K562 (cell line): ENCODE data around the gene CD2.

Source experiments
- POLR2A ChIP-seq: fragments of 450-650 bp; conservative IDR thresholded peaks from 2 replicates; pipeline ENCODE4 v1.6.1; 2016
- RAD21 ChIP-seq, 2 experiments: fragments of 250-450 bp in 1 of 2; fragments of 450-650 bp in 1 of 2; sonication (Bioruptor Pico) in 1 of 2; formaldehyde crosslinking in 1 of 2; IDR thresholded peaks in 1 of 2; conservative IDR thresholded peaks in 1 of 2; 2 replicates each; pipeline versions ENCODE4 v1.4.0 to v1.8.0; 2020 to 2022; ENCODE audit warnings: mild to moderate bottlenecking in 2 of 2, moderate library complexity in 1 of 2
- SMARCE1 ChIP-seq: fragments of 450-650 bp; IDR thresholded peaks from 2 replicates; pipeline ENCODE4 v1.7.1; 2016; ENCODE audit warnings: mild to moderate bottlenecking
- U2AF1 ChIP-seq: fragments of 200-400 bp; formaldehyde crosslinking; optimal IDR thresholded peaks from 2 replicates; pipeline ENCODE3; 2017; ENCODE audit warnings: mild to moderate bottlenecking, low read depth, low read length, moderate library complexity
- ZFX ChIP-seq: sonication (generic); formaldehyde crosslinking; IDR thresholded peaks from 2 replicates; pipeline ENCODE4 v1.8.0; 2022; ENCODE audit warnings: mild to moderate bottlenecking, missing genetic modification reagents, moderate library complexity
- ZNF3 ChIP-seq: fragments of 250-450 bp; sonication (Bioruptor Pico); IDR thresholded peaks from 2 replicates; pipeline ENCODE4 v1.5.0; 2021; ENCODE audit warnings: mild to moderate bottlenecking, moderate library complexity
- TF ChIP-seq, protein P1 (sequence below), 2 experiments: fragments of 250-450 bp in 1 of 2; fragments of 450-650 bp in 1 of 2; sonication (Bioruptor Pico) in 1 of 2; IDR thresholded peaks; 2 replicates each; pipeline versions ENCODE4 v1.6.1 to v1.8.0; 2016 to 2021; ENCODE audit warnings: mild to moderate bottlenecking in 2 of 2, moderate library complexity in 2 of 2, missing compliant biosample characterization in 1 of 2, missing genetic modification characterization in 1 of 2
- TF ChIP-seq, protein P2 (sequence below): sonication (generic); formaldehyde crosslinking; IDR thresholded peaks from 2 replicates; pipeline ENCODE4 v1.9.0; 2022; ENCODE audit warnings: mild to moderate bottlenecking, missing genetic modification reagents
- TF ChIP-seq, protein P3 (sequence below): fragments of 450-650 bp; conservative IDR thresholded peaks from 2 replicates; pipeline ENCODE4 v1.6.1; 2016; ENCODE audit warnings: missing genetic modification characterization, low read depth, mild to moderate bottlenecking, missing compliant biosample characterization, moderate library complexity
- TF ChIP-seq, protein P4 (sequence below), 3 experiments: IDR thresholded peaks in 2 of 3; conservative IDR thresholded peaks in 1 of 3; 2 replicates each; pipeline ENCODE4 v1.5.1; 2011 to 2012; ENCODE audit warnings: low read length in 3 of 3, mild to moderate bottlenecking in 3 of 3, control low read depth in 2 of 3, improper control_type of control experiment in 1 of 3, inconsistent platforms in 1 of 3, low read depth in 1 of 3, mixed read lengths in 1 of 3, moderate library complexity in 1 of 3; ENCODE audit not compliant: insufficient read depth in 2 of 3

DNA sequence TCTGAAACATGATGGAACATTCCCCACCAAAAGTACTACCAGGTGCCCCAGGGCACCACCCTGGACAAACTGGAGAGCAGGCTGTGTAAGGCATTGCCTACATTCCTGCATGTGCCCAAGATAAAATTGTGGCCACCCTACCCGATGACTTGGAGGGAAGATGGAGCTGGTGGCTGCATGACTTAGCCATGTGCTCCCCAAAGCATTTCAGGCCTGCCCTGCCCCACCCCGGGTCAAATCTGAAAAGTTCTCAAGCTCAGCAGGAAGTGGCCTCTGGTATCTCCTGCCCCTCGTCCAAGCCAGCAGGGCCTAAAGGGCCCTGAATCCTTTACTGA is 8.5 kb downstream of the CD2 start:
- TF ChIP-seq, protein P1, sequence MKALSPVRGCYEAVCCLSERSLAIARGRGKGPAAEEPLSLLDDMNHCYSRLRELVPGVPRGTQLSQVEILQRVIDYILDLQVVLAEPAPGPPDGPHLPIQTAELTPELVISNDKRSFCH (CRISPR knock-in tag; IDR thresholded peaks at IDR 0.05) = no peak
- TF ChIP-seq, protein P1 (tag; IDR thresholded peaks at IDR 0.05) = no peak
- TF ChIP-seq, protein P2, sequence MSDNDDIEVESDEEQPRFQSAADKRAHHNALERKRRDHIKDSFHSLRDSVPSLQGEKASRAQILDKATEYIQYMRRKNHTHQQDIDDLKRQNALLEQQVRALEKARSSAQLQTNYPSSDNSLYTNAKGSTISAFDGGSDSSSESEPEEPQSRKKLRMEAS = no peak
- TF ChIP-seq POLR2A (no peak), ZNF3 (CRISPR knock-in tag) (no peak), SMARCE1 (no peak), U2AF1 (no peak), RAD21 (CRISPR knock-in tag; conservative IDR thresholded peaks at IDR 0.05 in 1 of 2, IDR thresholded peaks at IDR 0.05 in 1 of 2) (no peak), ZFX (CRISPR knock-in tag) (0 out of 2 replicates have a peak, but pooled peaks have one; percentile 27)
- TF ChIP-seq, protein P3, sequence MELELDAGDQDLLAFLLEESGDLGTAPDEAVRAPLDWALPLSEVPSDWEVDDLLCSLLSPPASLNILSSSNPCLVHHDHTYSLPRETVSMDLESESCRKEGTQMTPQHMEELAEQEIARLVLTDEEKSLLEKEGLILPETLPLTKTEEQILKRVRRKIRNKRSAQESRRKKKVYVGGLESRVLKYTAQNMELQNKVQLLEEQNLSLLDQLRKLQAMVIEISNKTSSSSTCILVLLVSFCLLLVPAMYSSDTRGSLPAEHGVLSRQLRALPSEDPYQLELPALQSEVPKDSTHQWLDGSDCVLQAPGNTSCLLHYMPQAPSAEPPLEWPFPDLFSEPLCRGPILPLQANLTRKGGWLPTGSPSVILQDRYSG (tag) = no peak
- TF ChIP-seq, protein P4, sequence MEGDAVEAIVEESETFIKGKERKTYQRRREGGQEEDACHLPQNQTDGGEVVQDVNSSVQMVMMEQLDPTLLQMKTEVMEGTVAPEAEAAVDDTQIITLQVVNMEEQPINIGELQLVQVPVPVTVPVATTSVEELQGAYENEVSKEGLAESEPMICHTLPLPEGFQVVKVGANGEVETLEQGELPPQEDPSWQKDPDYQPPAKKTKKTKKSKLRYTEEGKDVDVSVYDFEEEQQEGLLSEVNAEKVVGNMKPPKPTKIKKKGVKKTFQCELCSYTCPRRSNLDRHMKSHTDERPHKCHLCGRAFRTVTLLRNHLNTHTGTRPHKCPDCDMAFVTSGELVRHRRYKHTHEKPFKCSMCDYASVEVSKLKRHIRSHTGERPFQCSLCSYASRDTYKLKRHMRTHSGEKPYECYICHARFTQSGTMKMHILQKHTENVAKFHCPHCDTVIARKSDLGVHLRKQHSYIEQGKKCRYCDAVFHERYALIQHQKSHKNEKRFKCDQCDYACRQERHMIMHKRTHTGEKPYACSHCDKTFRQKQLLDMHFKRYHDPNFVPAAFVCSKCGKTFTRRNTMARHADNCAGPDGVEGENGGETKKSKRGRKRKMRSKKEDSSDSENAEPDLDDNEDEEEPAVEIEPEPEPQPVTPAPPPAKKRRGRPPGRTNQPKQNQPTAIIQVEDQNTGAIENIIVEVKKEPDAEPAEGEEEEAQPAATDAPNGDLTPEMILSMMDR (IDR thresholded peaks at IDR 0.05 in 2 of 3, conservative IDR thresholded peaks at IDR 0.05 in 1 of 3; ENCODE audit: insufficient read depth in 2 of 3, low read depth in 1 of 3, low read length in 3 of 3) = no peak
